HG03108 (cell line): ENCODE data around the gene PRKCG.

ENCODE experiments used
- ATAC-seq: cut with Tn5 transposase; IDR thresholded peaks from one replicate; pipeline ENCODE4 v1.9.1; 2021; ENCODE audit warnings: moderate library complexity; ENCODE audit not compliant: unreplicated experiment

Gene PRKCG

DNA sequence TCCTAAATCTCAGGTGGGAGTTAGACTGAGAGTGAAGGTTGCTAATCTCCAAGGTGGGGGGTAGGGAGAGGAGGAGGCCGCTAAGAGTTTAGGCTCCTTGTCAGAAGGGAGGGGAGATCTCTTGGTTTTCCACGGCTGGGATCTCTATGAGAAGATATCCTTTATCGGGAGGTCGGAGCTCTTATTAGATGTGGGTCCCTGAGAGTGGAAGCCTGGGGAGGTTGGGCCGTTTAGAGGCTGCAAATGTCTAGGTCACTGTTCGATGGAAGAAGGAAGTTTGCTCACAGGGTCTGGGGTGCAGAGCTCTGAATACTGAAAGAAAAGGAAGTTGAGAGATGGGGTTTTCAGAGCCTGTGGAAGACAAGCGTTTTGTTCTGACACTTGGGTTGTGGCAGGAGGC is 10.5 kb upstream of the PRKCG start:
- ATAC-seq, result no peak

DNA sequence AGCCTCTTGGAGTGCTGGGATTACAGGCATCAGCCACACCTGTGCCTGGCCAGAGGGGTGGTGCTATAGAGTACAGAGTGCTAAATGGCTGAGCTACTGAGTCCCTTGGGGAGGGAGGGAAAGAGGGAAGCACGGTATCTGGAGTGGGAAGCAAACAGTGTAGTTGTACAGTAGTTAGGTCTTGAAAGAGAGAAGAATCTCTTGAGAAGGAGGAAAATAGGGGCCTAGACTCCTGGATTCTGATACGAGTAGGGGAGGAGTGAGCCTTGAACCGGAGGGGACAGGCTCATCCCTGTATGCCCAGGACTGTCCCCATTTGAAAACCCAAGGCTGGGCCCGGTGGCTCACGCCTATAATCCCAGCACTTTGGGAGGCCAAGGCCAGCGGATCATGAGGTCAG is 9.2 kb upstream of the PRKCG start:
- no peak for ATAC-seq

DNA sequence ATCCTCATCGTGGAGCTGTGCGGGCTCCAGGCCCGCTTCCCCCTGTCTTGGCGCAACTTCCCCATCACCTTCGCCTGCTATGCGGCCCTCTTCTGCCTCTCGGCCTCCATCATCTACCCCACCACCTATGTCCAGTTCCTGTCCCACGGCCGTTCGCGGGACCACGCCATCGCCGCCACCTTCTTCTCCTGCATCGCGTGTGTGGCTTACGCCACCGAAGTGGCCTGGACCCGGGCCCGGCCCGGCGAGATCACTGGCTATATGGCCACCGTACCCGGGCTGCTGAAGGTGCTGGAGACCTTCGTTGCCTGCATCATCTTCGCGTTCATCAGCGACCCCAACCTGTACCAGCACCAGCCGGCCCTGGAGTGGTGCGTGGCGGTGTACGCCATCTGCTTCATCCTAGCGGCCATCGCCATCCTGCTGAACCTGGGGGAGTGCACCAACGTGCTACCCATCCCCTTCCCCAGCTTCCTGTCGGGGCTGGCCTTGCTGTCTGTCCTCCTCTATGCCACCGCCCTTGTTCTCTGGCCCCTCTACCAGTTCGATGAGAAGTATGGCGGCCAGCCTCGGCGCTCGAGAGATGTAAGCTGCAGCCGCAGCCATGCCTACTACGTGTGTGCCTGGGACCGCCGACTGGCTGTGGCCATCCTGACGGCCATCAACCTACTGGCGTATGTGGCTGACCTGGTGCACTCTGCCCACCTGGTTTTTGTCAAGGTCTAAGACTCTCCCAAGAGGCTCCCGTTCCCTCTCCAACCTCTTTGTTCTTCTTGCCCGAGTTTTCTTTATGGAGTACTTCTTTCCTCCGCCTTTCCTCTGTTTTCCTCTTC is 8.0 kb upstream of the PRKCG start:
- ATAC-seq, result no peak

DNA sequence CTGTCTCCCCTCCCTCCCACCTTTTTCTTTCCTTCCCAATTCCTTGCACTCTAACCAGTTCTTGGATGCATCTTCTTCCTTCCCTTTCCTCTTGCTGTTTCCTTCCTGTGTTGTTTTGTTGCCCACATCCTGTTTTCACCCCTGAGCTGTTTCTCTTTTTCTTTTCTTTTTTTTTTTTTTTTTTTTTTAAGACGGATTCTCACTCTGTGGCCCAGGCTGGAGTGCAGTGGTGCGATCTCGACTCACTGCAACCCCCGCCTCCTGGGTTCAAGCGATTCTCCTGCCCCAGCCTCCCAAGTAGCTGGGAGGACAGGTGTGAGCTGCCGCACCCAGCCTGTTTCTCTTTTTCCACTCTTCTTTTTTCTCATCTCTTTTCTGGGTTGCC is 7.4 kb upstream of the PRKCG start:
- no peak for ATAC-seq

- ATAC-seq, result no peak
These were observed 6.2 kb upstream of the PRKCG start for GRCh38 chr19:53875602-53876325.

DNA sequence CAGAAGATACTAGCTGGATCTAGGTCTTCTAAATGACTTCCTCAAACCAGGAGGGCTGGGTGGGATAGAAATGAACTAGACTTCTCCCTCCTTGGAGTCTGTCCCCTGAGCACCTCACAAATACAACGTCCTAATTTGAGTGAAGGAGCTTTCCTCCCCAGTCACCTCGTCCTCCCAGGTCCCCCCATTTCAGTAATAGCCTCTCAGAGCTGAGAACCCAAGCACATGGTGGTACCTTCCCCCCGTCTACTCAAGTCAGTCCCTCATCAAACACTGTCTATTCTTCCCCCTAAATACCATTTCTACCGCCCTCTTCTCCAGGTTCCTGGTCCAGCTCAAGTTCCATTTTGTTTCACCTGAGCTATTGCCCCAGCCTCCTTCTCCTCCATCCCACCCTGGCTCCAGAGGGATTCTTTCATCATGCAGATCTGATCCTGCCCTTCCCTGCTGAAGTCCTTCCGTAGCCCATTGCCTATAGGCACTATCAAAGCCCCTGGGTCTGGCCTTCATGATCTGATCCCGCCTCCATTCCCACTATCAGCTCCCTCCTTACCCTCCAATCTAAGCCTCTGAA is 5.3 kb upstream of the PRKCG start:
- no peak for ATAC-seq

- no peak for ATAC-seq
These were observed 4.6 kb upstream of the PRKCG start for GRCh38 chr19:53877361-53877766.

DNA sequence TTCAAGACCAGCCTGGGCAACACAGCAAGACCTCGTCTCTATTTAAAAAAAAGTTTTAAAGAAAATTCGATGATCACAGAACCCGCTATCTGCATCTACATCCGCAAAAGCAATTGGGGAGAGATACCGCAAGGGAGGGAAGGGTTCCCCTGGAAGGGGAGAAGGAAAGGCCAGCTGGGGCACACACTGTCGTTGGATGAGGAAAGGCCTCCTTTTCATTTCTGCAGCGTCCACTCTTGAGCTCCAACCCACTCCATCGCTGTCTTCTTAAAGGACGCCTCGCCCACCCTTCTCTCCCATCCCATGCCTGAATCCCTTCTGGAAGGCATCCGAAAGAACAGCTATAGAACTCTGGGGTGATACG is 3.2 kb upstream of the PRKCG start:
- no peak for ATAC-seq

DNA sequence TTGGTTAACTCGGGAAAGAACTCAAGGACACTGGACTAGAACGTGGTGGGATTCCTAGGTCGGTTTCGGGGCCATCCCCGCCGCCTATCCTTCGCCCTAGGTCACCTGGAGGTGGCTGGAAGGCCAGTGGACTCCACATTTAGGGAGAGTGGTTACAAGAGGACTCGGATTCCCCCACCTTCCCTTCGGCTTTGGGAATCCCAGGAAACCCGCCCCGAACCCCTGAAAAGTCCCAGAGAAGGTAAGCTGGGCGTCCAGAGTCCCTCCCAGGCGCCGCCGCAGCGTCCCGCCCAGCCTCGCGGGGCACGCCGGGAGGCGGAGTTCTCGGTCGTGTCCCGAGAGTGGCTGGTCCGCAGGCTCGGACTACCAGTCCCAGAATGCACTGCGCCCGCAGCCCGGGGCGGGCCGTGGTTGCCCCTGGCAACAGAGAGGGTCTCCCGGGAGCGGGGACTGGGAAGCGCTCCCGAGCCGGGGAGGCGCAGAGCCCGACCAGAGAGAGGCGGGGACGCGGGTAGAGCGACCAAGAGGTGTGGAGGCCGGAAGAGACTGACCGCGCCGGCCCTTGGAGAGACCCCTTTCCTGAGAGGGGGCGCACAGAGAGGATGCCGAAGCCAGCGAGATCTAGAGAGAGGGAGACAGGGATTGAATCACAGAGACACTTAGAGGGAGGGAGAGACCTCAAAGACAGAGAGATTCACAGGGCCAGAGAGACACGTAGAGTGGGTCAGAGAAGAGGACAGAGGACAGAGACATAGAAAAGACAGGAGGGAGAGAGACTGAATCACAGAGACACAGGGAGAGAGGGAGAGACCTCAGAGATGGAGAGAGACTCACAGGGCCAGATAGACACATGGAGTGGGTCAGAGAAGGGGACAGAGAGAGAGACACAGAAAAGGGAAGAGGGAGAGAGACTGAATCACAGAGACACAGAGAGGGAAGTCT is 2.6 kb upstream of the PRKCG start:
- peak; percentile 87 for ATAC-seq

DNA sequence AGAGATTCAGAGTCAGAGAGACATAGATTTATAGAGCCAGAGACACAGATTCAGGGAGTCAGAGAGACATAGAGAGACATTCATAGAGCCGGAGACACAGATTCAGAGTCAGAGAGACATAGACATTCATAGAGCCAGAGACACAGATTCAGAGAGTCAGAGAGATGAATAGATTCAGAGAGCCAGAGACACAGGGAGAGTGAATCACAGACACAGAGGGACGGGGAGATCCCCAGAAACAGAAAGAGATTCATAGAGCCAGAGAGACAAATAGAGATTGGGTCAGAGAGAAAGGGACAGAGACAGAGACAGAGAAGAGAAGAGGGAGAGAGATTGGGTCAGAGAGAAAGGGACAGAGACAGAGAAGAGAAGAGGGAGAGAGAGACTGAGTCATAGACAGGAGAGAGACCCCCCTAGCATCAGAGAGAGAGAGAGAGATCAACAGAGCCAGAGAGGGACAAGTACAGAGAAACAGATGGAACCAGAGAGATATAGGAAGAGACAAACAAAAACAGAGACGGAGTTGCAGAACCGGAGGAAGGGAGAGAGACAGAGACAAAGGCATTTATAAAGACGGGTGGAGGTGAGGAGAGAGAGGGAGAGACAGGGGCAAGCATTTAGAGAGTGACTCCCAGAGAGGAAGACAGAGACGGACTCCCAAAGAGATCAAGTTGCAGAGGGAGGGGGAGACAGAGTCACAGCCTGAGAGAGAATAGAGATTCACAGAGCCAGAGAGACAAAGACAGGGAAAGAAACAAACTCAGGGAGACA is 1.1 kb upstream of the PRKCG start:
- ATAC-seq, result no peak

DNA sequence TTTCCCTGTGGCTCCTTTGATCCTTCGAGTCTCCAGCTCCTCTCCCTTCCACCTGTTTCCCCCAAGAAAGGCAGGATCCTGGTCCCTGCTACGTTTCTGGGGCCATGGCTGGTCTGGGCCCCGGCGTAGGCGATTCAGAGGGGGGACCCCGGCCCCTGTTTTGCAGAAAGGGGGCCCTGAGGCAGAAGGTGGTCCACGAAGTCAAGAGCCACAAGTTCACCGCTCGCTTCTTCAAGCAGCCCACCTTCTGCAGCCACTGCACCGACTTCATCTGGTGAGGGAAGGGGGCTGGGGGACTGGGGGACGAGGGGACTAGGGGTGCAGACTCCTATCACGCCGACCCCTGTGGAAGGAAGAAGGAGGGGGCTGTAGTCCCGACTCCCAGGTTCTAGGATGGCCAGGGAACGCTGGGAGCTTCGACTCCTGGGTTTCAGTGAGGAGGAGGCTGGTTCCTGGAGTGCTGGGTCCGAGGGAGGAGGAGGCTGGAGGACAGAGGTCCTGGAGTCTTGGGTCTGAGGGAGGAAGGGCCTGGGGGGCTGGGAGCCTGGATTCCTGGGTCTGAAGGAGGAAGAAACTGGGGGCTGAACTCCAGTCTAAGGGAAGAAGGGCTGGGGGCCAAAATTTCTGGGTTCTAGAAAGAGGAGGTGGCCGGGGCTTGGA is 524 bp downstream of the PRKCG start:
- no peak for ATAC-seq

DNA sequence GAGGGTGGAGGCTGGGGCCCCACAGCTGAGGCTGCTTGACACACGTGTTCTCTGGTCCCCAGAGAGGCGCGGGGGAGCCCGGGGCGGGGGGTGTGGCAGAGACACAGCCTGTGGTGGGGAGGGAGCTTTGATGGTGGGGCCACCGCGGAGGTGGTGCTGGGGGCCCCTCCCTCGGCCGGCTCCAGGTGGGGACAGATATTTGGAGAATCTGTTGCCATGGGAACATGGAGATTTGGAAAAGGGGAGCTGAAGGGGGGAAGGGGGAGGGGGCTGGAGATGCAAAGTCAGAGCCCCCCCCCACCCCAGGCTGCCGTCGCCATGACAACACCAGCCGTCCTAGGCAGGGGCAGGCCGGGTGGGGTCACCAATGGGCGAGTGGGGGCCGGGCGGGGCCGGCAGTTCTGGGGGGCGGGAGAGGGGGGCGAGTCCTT is 1.2 kb downstream of the PRKCG start:
- no peak for ATAC-seq

GRCh38 chr19:53883741-53884140 is 1.7 kb downstream of the PRKCG start:
- ATAC-seq, result no peak

DNA sequence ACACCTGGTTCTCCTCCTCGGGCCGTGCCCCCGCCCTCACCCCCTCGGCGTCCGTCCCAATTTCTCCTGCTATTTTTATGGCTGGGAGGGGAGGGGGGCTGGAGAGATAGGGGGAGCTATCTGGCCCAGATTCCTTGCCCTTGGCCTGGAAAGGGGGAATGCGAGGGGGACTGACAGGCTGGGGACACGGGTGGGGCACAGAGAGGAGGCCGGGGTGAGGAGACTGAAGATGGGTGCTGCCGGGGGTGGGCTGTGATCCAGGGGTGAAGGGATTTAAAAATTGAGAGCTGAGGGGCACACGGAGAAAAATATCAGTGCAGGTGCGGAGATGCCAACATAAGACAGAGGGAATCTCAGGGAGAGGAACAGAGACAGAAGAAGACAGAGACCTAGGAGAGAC is 2.3 kb downstream of the PRKCG start:
- ATAC-seq, result no peak

GRCh38 chr19:53885036-53885435 is 3.0 kb downstream of the PRKCG start:
- no peak for ATAC-seq

DNA sequence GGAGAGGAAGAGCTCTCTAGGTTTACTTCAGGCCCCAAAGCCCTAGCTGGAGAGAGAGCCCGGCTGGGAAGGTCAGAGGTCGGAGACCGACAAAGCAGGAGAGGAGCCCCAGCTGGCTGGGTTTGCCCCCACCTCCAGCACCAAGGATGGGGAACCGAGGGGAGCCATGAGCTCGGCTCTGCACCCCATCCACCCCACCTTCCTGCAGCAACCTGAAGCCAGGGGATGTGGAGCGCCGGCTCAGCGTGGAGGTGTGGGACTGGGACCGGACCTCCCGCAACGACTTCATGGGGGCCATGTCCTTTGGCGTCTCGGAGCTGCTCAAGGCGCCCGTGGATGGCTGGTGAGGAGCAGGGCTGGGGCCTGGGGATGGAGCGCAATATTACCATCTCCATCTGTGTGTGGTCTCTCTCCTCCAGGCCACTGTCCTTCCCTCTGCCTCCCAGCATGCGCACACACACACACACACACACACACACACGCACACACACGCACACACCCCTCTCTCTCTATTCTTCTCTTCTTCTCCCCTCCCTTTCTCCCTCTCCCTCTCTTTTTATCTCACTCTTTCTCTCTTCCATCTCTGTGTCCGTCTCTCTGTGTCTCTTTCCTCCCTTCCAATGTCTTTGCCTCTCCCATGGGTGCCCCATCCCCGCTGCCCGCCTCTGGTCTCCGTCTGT is 10.4 kb downstream of the PRKCG start:
- ATAC-seq, result no peak

GRCh38 chr19:53892981-53893325 is 11.0 kb downstream of the PRKCG start:
- no peak for ATAC-seq

DNA sequence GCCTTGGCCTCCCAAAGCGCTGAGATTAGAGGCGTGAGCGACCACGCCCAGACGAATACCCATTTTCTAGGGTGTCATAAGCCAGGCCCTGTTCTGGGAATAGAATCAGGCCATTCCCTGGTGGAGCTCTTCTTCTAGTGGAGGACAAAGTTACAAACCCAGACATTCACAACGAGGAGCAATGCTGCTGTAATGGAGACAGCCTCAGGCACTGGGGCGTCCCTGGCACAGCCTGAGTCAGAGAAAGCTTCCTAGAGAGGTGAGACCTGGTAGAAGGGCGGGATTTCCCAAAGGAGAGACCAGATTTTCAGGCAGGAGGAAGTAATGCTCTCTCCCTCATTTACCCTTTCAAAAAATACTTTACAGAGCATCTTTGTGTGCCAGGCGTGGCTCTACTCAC is 12.7 kb downstream of the PRKCG start:
- ATAC-seq, result no peak

- ATAC-seq, result no peak
These were observed 14.7 kb downstream of the PRKCG start for GRCh38 chr19:53896682-53897081.
